Calu3 (cell line): Measurements from ENCODE around the gene SNX10. TPM values are rescaled to one million over a fixed set of nuclear protein-coding genes. Genes with fewer than 3 reads are reported as not detected.

Experiments
- BruUV-seq: library from RNA; stranded (reverse); fragments of 400-500 nt; replicated peaks from 2 replicates; lab custom pipeline; 2021; lab: Mats Ljungman, UMichigan
- CTCF ChIA-PET: fragments of 300-600 bp; sonication (Branson Sonifier 250); formaldehyde crosslinking; loops from one replicate; lab custom pipeline; 2022; ENCODE audit warnings: antibody characterized with exemption; lab: Charles Lee
- DNase-seq: peaks from one replicate; pipeline ENCODE4 v3.0.0; 2022
- H3K27ac Mint-ChIP-seq: one replicate; pipeline ENCODE4 v1.8.0; 2022; ENCODE audit warnings: mixed read lengths; ENCODE audit not compliant: unreplicated experiment
- H3K27me3 Mint-ChIP-seq: one replicate; pipeline ENCODE4 v1.8.0; 2022; ENCODE audit warnings: mixed read lengths; ENCODE audit not compliant: unreplicated experiment
- H3K36me3 Mint-ChIP-seq: one replicate; pipeline ENCODE4 v1.8.0; 2022; ENCODE audit warnings: mild to moderate bottlenecking, moderate library complexity, mixed read lengths; ENCODE audit not compliant: insufficient read depth, unreplicated experiment
- H3K4me1 Mint-ChIP-seq: one replicate; pipeline ENCODE4 v1.8.0; 2022; ENCODE audit warnings: mild to moderate bottlenecking, low read depth, mixed read lengths; ENCODE audit not compliant: unreplicated experiment
- H3K4me3 Mint-ChIP-seq: one replicate; pipeline ENCODE4 v1.8.0; 2022; ENCODE audit warnings: mild to moderate bottlenecking, low read depth, moderate library complexity, mixed read lengths; ENCODE audit not compliant: unreplicated experiment
- H3K9me3 Mint-ChIP-seq: one replicate; pipeline ENCODE4 v1.8.0; 2022; ENCODE audit warnings: low read depth, mixed read lengths; ENCODE audit not compliant: unreplicated experiment
- intact Hi-C: fragments of 100-400 bp; cut with micrococcal nuclease; formaldehyde crosslinking; loops from one replicate; pipeline ENCODE4 v1.10.0; 2022; ENCODE audit not compliant: unreplicated experiment
- total RNA-seq: library from RNA; stranded (reverse); gene quantifications from 2 replicates; pipeline ENCODE4 v1.2.3, GENCODE V29; 2022
- TF ChIP-seq, protein P1 (sequence below): fragments of 200-600 bp; IDR thresholded peaks from one replicate; pipeline ENCODE4 v1.8.0; 2022; ENCODE audit warnings: antibody characterized with exemption; ENCODE audit not compliant: unreplicated experiment

The SNX10 gene
- total RNA-seq, 1 experiment from 2014 or later, result 22.1 TPM

DNA sequence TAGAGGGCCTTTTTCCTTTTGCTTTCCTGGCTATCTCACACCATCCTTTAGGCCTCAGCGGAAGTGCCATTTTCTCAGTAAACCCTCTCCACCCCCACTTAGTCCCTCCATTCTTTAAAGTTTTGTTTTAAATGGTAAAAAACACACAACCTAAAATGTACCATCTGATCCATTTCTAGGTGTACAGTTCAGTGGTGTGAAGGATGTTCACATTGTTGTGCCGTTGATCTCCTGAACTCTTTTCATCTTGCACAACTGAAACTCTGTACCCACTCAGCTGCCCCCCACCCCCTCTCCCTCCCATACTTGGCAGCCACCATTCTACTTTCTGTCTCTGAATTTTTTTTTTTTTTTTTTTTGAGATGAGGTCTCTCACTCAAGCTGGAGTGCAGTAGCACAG, 52.2 kb downstream of the SNX10 start:
- H3K4me1 Mint-ChIP-seq, result peaks cover 26% of the 10 kb centered on the region
- TF ChIP-seq, protein P1, sequence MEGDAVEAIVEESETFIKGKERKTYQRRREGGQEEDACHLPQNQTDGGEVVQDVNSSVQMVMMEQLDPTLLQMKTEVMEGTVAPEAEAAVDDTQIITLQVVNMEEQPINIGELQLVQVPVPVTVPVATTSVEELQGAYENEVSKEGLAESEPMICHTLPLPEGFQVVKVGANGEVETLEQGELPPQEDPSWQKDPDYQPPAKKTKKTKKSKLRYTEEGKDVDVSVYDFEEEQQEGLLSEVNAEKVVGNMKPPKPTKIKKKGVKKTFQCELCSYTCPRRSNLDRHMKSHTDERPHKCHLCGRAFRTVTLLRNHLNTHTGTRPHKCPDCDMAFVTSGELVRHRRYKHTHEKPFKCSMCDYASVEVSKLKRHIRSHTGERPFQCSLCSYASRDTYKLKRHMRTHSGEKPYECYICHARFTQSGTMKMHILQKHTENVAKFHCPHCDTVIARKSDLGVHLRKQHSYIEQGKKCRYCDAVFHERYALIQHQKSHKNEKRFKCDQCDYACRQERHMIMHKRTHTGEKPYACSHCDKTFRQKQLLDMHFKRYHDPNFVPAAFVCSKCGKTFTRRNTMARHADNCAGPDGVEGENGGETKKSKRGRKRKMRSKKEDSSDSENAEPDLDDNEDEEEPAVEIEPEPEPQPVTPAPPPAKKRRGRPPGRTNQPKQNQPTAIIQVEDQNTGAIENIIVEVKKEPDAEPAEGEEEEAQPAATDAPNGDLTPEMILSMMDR, result no peak
- no peak for DNase-seq
- no TSS peak for BruUV-seq
- no peak overlapping the region for H3K4me3 Mint-ChIP-seq
- intact Hi-C loops, result no loop called here
- H3K36me3 Mint-ChIP-seq, result peaks cover 5% of the 10 kb centered on the region
- no peaks in the 10 kb centered on the region for H3K9me3 Mint-ChIP-seq
- H3K27me3 Mint-ChIP-seq, result no peaks in the 10 kb centered on the region
- CTCF ChIA-PET, result no interaction called here
- no peak overlapping the region for H3K27ac Mint-ChIP-seq

DNA sequence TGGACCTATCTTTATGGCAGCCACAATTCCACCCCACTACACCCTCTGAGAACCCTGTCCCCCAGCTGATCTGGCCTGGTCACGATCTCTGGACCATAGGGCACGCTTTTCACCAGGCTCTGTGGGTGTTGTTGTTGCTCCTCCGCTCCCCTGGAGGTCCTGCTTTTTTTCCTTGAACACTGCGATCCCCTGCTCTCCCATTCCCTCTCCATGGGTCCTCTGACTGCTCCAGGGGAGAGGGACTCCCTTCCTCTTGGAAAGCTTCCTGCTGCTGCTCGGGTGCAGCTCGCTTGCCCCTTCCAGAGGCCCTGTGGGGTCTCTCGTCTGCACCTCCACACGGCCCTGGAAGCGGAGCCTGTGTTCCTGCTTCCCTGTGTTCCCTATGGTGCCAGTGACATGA, 53.5 kb downstream of the SNX10 start:
- TF ChIP-seq, protein P1, result no peak
- intact Hi-C loops, result loop anchor here (5.0 kb wide), 2 partner anchors 143 to 453 kb away; partner anchors contain the start of genes CBX3 and HNRNPA2B1
- CTCF ChIA-PET, result no interaction called here
- Mint-ChIP-seq H3K27ac (no peak overlapping the region), H3K9me3 (no peaks in the 10 kb centered on the region), H3K36me3 (peaks cover 5% of the 10 kb centered on the region), H3K4me3 (no peak overlapping the region), H3K4me1 (peaks cover 29% of the 10 kb centered on the region), H3K27me3 (no peaks in the 10 kb centered on the region)
- no TSS peak for BruUV-seq
- DNase-seq, result no peak

DNA sequence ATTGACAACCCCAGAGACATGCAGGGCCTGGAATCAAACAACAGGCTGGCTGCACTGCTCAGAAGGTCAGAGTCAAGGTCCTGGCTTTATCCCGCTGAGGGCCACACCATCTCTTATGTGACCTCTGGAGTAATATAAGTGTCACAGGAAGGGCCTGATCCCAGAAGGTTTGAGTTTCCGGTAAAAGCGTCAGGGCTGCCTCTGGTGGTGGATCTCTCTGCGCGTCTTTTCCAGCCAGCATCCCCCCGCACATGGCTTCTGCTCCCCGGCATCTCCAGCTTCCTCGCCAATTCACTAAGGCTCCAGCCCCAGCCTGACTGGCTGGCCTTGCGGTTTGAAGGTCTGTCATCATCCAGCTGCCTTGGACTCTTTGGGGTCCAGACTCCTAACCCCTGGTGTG, 54.2 kb downstream of the SNX10 start:
- CTCF ChIA-PET, result interaction anchor here (1.1 kb wide), 1 partner anchor 453 kb away, joined by 3 read pairs; no protein-coding TSS in a partner anchor
- DNase-seq, result no peak
- TF ChIP-seq, protein P1, result no peak
- Mint-ChIP-seq H3K4me1 (peaks cover 29% of the 10 kb centered on the region), H3K27ac (no peak overlapping the region), H3K27me3 (no peaks in the 10 kb centered on the region), H3K9me3 (no peaks in the 10 kb centered on the region), H3K4me3 (no peak overlapping the region), H3K36me3 (peaks cover 5% of the 10 kb centered on the region)
- no TSS peak for BruUV-seq
- intact Hi-C loops, result loop anchor here (5.0 kb wide), 2 partner anchors 144 to 454 kb away; partner anchors contain the start of genes CBX3 and HNRNPA2B1

GRCh38 chr7:26346611-26347203, 55.0 kb downstream of the SNX10 start:
- BruUV-seq, result no TSS peak
- peak; percentile 53 for DNase-seq
- TF ChIP-seq, protein P1, result no peak
- CTCF ChIA-PET, result interaction anchor here (1.1 kb wide), 2 partner anchors 19 to 454 kb away, joined by 3 to 4 read pairs; no protein-coding TSS in a partner anchor
- Mint-ChIP-seq H3K4me1 (peaks cover 29% of the 10 kb centered on the region), H3K9me3 (no peaks in the 10 kb centered on the region), H3K4me3 (no peak overlapping the region), H3K36me3 (peaks cover 5% of the 10 kb centered on the region), H3K27ac (no peak overlapping the region), H3K27me3 (no peaks in the 10 kb centered on the region)
- intact Hi-C loops, result loop anchor here (5.0 kb wide), 2 partner anchors 144 to 454 kb away; partner anchors contain the start of genes CBX3 and HNRNPA2B1
